ENCODE data around the gene ACOT9. TPM values are rescaled to one million over a fixed set of nuclear protein-coding genes. Genes with fewer than 3 reads are reported as not detected.

The ACOT9 gene
- polyA plus RNA-seq, 1 donor from 2014 or later, result 3.1 TPM

GRCh38 chrX:23662853-23663252, 80.2 kb downstream of the ACOT9 start:
- no peaks in the 10 kb centered on the region for H4K20me1 ChIP-seq (ENCODE audit: insufficient read depth)
- H3K9me3 ChIP-seq (ENCODE audit: low read length), result no peaks in the 10 kb centered on the region
- H3K79me2 ChIP-seq (replicated peaks; ENCODE audit: insufficient read depth, low read length), result no peaks in the 10 kb centered on the region
- H3F3A ChIP-seq (ENCODE audit: insufficient read depth, low read length, poor library complexity, severe bottlenecking), result no peaks in the 10 kb centered on the region
- H2AFZ ChIP-seq (ENCODE audit: low read depth, low read length), result no peak overlapping the region
- H3K27ac ChIP-seq (ENCODE audit: low read length), result no peak overlapping the region
- H3K4me3 ChIP-seq (ENCODE audit: low read length), result no peak overlapping the region
- H3K36me3 ChIP-seq (ENCODE audit: insufficient read depth, low read length), result no peaks in the 10 kb centered on the region
- H3K4me2 ChIP-seq (ENCODE audit: low read length), result no peak overlapping the region
- H3K27me3 ChIP-seq (ENCODE audit: insufficient read depth, low read depth, low read length), result no peaks in the 10 kb centered on the region
- no peak for TF ChIP-seq EP300 (conservative IDR thresholded peaks at IDR 0.05; ENCODE audit: poor library complexity, severe bottlenecking)
- no peak for TF ChIP-seq RAD21 (conservative IDR thresholded peaks at IDR 0.05)
- no peak for TF ChIP-seq MXI1 (conservative IDR thresholded peaks at IDR 0.05; ENCODE audit: poor library complexity, severe bottlenecking)
- no peak for TF ChIP-seq CTCF (IDR thresholded peaks at IDR 0.05; ENCODE audit: poor library complexity, severe bottlenecking)
- TF ChIP-seq POLR2AphosphoS5 (IDR thresholded peaks at IDR 0.05), result no peak
- TF ChIP-seq EZH2 (IDR thresholded peaks at IDR 0.05; ENCODE audit: borderline replicate concordance, insufficient read depth, low read length, poor library complexity, severe bottlenecking), result no peak
- TF ChIP-seq SMC3 (conservative IDR thresholded peaks at IDR 0.05; ENCODE audit: poor library complexity), result no peak
- TF ChIP-seq, protein P1, sequence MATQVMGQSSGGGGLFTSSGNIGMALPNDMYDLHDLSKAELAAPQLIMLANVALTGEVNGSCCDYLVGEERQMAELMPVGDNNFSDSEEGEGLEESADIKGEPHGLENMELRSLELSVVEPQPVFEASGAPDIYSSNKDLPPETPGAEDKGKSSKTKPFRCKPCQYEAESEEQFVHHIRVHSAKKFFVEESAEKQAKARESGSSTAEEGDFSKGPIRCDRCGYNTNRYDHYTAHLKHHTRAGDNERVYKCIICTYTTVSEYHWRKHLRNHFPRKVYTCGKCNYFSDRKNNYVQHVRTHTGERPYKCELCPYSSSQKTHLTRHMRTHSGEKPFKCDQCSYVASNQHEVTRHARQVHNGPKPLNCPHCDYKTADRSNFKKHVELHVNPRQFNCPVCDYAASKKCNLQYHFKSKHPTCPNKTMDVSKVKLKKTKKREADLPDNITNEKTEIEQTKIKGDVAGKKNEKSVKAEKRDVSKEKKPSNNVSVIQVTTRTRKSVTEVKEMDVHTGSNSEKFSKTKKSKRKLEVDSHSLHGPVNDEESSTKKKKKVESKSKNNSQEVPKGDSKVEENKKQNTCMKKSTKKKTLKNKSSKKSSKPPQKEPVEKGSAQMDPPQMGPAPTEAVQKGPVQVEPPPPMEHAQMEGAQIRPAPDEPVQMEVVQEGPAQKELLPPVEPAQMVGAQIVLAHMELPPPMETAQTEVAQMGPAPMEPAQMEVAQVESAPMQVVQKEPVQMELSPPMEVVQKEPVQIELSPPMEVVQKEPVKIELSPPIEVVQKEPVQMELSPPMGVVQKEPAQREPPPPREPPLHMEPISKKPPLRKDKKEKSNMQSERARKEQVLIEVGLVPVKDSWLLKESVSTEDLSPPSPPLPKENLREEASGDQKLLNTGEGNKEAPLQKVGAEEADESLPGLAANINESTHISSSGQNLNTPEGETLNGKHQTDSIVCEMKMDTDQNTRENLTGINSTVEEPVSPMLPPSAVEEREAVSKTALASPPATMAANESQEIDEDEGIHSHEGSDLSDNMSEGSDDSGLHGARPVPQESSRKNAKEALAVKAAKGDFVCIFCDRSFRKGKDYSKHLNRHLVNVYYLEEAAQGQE (IDR thresholded peaks at IDR 0.05; ENCODE audit: borderline replicate concordance), result no peak
- no peak for TF ChIP-seq TAF1 (IDR thresholded peaks at IDR 0.05; ENCODE audit: low read depth)
- H3K9ac ChIP-seq (ENCODE audit: low read length), result no peak overlapping the region
- H3K9me2 ChIP-seq (ENCODE audit: insufficient read depth, low read length), result no peaks in the 10 kb centered on the region

- H3K27me3 ChIP-seq (ENCODE audit: insufficient read depth, low read depth, low read length), result no peaks in the 10 kb centered on the region
- H4K20me1 ChIP-seq (ENCODE audit: insufficient read depth), result no peaks in the 10 kb centered on the region
- no peak overlapping the region for H3K9ac ChIP-seq (ENCODE audit: low read length)
- H2AFZ ChIP-seq (ENCODE audit: low read depth, low read length), result no peak overlapping the region
- no peak overlapping the region for H3K4me3 ChIP-seq (ENCODE audit: low read length)
- H3K27ac ChIP-seq (ENCODE audit: low read length), result no peak overlapping the region
- H3K9me3 ChIP-seq (ENCODE audit: low read length), result no peaks in the 10 kb centered on the region
- H3K79me2 ChIP-seq (replicated peaks; ENCODE audit: insufficient read depth, low read length), result no peaks in the 10 kb centered on the region
- no peak for TF ChIP-seq RAD21 (conservative IDR thresholded peaks at IDR 0.05)
- TF ChIP-seq CTCF (IDR thresholded peaks at IDR 0.05; ENCODE audit: poor library complexity, severe bottlenecking), result no peak
- no peak for TF ChIP-seq TAF1 (IDR thresholded peaks at IDR 0.05; ENCODE audit: low read depth)
- TF ChIP-seq SMC3 (conservative IDR thresholded peaks at IDR 0.05; ENCODE audit: poor library complexity), result no peak
- TF ChIP-seq POLR2AphosphoS5 (IDR thresholded peaks at IDR 0.05), result no peak
- TF ChIP-seq EZH2 (IDR thresholded peaks at IDR 0.05; ENCODE audit: borderline replicate concordance, insufficient read depth, low read length, poor library complexity, severe bottlenecking), result no peak
- no peak for TF ChIP-seq MXI1 (conservative IDR thresholded peaks at IDR 0.05; ENCODE audit: poor library complexity, severe bottlenecking)
- TF ChIP-seq, protein P1 (IDR thresholded peaks at IDR 0.05; ENCODE audit: borderline replicate concordance), result no peak
- no peak for TF ChIP-seq EP300 (conservative IDR thresholded peaks at IDR 0.05; ENCODE audit: poor library complexity, severe bottlenecking)
- H3K4me2 ChIP-seq (ENCODE audit: low read length), result no peak overlapping the region
- no peaks in the 10 kb centered on the region for H3K9me2 ChIP-seq (ENCODE audit: insufficient read depth, low read length)
- no peaks in the 10 kb centered on the region for H3K36me3 ChIP-seq (ENCODE audit: insufficient read depth, low read length)
- no peaks in the 10 kb centered on the region for H3F3A ChIP-seq (ENCODE audit: insufficient read depth, low read length, poor library complexity, severe bottlenecking)
Measured at GRCh38 chrX:23662187-23662586, 80.9 kb downstream of the ACOT9 start.
